OCI-LY1 (cell line): ENCODE results near the gene RBM38.

ENCODE experiments used
- H2AFZ ChIP-seq: fragments of 200-600 bp; sonication (generic), shearing (Covaris generic); 2 replicates; pipeline ENCODE4 v1.6.0; 2014; ENCODE audit warnings: antibody characterized with exemption, mild to moderate bottlenecking, low read length
- H3F3A ChIP-seq: fragments of 200-600 bp; sonication (generic), shearing (Covaris generic); 2 replicates; pipeline ENCODE4 v1.6.0; 2014; ENCODE audit warnings: mild to moderate bottlenecking, antibody characterized with exemption, low read length, moderate library complexity; ENCODE audit not compliant: insufficient read depth
- H3K27ac ChIP-seq: fragments of 200-600 bp; sonication (generic); 2 replicates; pipeline ENCODE4 v1.5.1; 2014; ENCODE audit warnings: low read length, mixed run types, mild to moderate bottlenecking, low read depth; ENCODE audit not compliant: poor library complexity, severe bottlenecking
- H3K27me3 ChIP-seq: fragments of 200-600 bp; sonication (generic); 2 replicates; pipeline ENCODE4 v1.6.0; 2014; ENCODE audit warnings: antibody characterized with exemption, mild to moderate bottlenecking, low read length, moderate library complexity; ENCODE audit not compliant: insufficient read depth
- H3K36me3 ChIP-seq: fragments of 200-600 bp; sonication (generic); 2 replicates; pipeline ENCODE4 v1.6.1; 2014; ENCODE audit warnings: mild to moderate bottlenecking, antibody characterized with exemption, low read length, moderate library complexity, mixed read lengths; ENCODE audit not compliant: insufficient read depth
- H3K4me1 ChIP-seq: fragments of 200-600 bp; sonication (generic); 2 replicates; pipeline ENCODE4 v1.5.1; 2014; ENCODE audit warnings: mild to moderate bottlenecking, low read length, moderate library complexity; ENCODE audit not compliant: insufficient read depth, severe bottlenecking
- H3K4me2 ChIP-seq: fragments of 200-600 bp; sonication (generic), shearing (Covaris generic); 2 replicates; pipeline ENCODE4 v1.6.1; 2014; ENCODE audit warnings: low read length
- H3K4me3 ChIP-seq: fragments of 200-600 bp; sonication (generic); 2 replicates; pipeline ENCODE4 v1.5.1; 2014; ENCODE audit warnings: low read length, low read depth, mild to moderate bottlenecking, mixed read lengths; ENCODE audit not compliant: poor library complexity, severe bottlenecking
- H3K79me2 ChIP-seq: fragments of 200-600 bp; shearing (Covaris generic); 2 replicates; pipeline ENCODE4 v1.6.1; 2016; ENCODE audit warnings: mixed run types, low read length, mixed read lengths; ENCODE audit not compliant: insufficient read depth
- H3K9ac ChIP-seq: fragments of 200-600 bp; sonication (generic), shearing (Covaris generic); 2 replicates; pipeline ENCODE4 v1.6.1; 2014; ENCODE audit warnings: mild to moderate bottlenecking, low read length, mixed read lengths
- H3K9me2 ChIP-seq: fragments of 200-600 bp; sonication (generic), shearing (Covaris generic); 2 replicates; pipeline ENCODE4 v1.6.1; 2014; ENCODE audit warnings: low read depth, mild to moderate bottlenecking, low read length, mixed read lengths
- H3K9me3 ChIP-seq: fragments of 200-600 bp; shearing (Covaris generic); 2 replicates; pipeline ENCODE4 v1.6.1; 2014; ENCODE audit warnings: low read length, mixed read lengths
- H4K20me1 ChIP-seq: fragments of 200-600 bp; sonication (generic), shearing (Covaris generic); 2 replicates; pipeline ENCODE4 v1.6.0; 2016; ENCODE audit warnings: mild to moderate bottlenecking, low read length; ENCODE audit not compliant: insufficient read depth
- CTCF ChIP-seq: fragments of 200-600 bp; sonication (generic), shearing (Covaris generic); IDR thresholded peaks from 2 replicates; pipeline ENCODE4 v1.5.1; 2017; ENCODE audit warnings: mild to moderate bottlenecking, antibody characterized with exemption, low read length, moderate library complexity, mixed read lengths
- EZH2 ChIP-seq: fragments of 200-600 bp; sonication (generic), shearing (Covaris generic); IDR thresholded peaks from 2 replicates; pipeline ENCODE4 v1.8.0; 2017; ENCODE audit warnings: borderline replicate concordance, mixed run types, mild to moderate bottlenecking, antibody characterized with exemption, low read length, moderate library complexity, mixed read lengths

Gene RBM38

GRCh38 chr20:57425150-57426013 lies 34.2 kb downstream of the RBM38 start:
- H3K4me2 ChIP-seq = peak overlapping the region; percentile 39

GRCh38 chr20:57426271-57426689 lies 35.1 kb downstream of the RBM38 start:
- Histone ChIP-seq H3K4me3 (no peak overlapping the region), H2AFZ (no peak overlapping the region), H3K27ac (no peak overlapping the region), H3K4me1 (peaks cover 41% of the 10 kb centered on the region), H3K4me2 (no peak overlapping the region; the same call in 1 of the 2 replicates), H3K36me3 (no peaks in the 10 kb centered on the region), H4K20me1 (no peaks in the 10 kb centered on the region), H3K9me3 (no peaks in the 10 kb centered on the region), H3K9me2 (no peaks in the 10 kb centered on the region), H3F3A (no peaks in the 10 kb centered on the region), H3K79me2 (no peaks in the 10 kb centered on the region), H3K9ac (no peak overlapping the region), H3K27me3 (peaks cover 4% of the 10 kb centered on the region)
- TF ChIP-seq CTCF (no peak), EZH2 (no peak)

More at GRCh38 chr20:57425150-57426013, 34.2 kb downstream of the RBM38 start:
- H3K4me1 ChIP-seq = peaks cover 45% of the 10 kb centered on the region
- H3K27ac ChIP-seq = no peak overlapping the region
- H3K9me2 ChIP-seq = no peaks in the 10 kb centered on the region
- H2AFZ ChIP-seq = no peak overlapping the region
- H3K9ac ChIP-seq = no peak overlapping the region; the same call in 1 of the 2 replicates
- no peaks in the 10 kb centered on the region for H3F3A ChIP-seq
- H3K36me3 ChIP-seq = no peaks in the 10 kb centered on the region
- no peaks in the 10 kb centered on the region for H4K20me1 ChIP-seq
- H3K79me2 ChIP-seq = no peaks in the 10 kb centered on the region
- peaks cover 4% of the 10 kb centered on the region for H3K27me3 ChIP-seq
- no peak overlapping the region for H3K4me3 ChIP-seq
- H3K9me3 ChIP-seq = no peaks in the 10 kb centered on the region
- TF ChIP-seq CTCF = no peak
- TF ChIP-seq EZH2 = no peak

GRCh38 chr20:57426831-57427230 lies 35.6 kb downstream of the RBM38 start:
- Histone ChIP-seq H3K9me2 (no peaks in the 10 kb centered on the region), H3K36me3 (no peaks in the 10 kb centered on the region), H3K79me2 (no peaks in the 10 kb centered on the region), H3K9me3 (no peaks in the 10 kb centered on the region), H3F3A (no peaks in the 10 kb centered on the region), H3K4me1 (peaks cover 41% of the 10 kb centered on the region), H3K4me2 (no peak overlapping the region), H2AFZ (no peak overlapping the region), H3K9ac (no peak overlapping the region), H3K27ac (no peak overlapping the region), H3K4me3 (no peak overlapping the region), H4K20me1 (no peaks in the 10 kb centered on the region), H3K27me3 (peaks cover 4% of the 10 kb centered on the region)
- TF ChIP-seq EZH2 = no peak
- TF ChIP-seq CTCF = no peak
